GM19324 (cell line): ENCODE results near the gene MTX1.
"Not testable (repeated sequence)": the region's sequence is repeated elsewhere in the genome, so short reads cannot be mapped to it uniquely, and the experiment has no call there.

Experiments used
- ATAC-seq: cut with Tn5 transposase; IDR thresholded peaks from one replicate; pipeline ENCODE4 v1.9.1; 2021; ENCODE audit warnings: mild to moderate bottlenecking, moderate library complexity; ENCODE audit not compliant: unreplicated experiment, low FRiP score

The MTX1 gene

GRCh38 chr1:155231302-155231701 lies 22.8 kb downstream of the MTX1 start:
- not testable (repeated sequence) for ATAC-seq

GRCh38 chr1:155232001-155232978 lies 23.8 kb downstream of the MTX1 start:
- not testable (repeated sequence) for ATAC-seq

- ATAC-seq: not testable (repeated sequence)
These were observed 25.0 kb downstream of the MTX1 start for GRCh38 chr1:155233502-155233901.

GRCh38 chr1:155235375-155235774 lies 26.9 kb downstream of the MTX1 start:
- ATAC-seq: not testable (repeated sequence)

GRCh38 chr1:155236451-155236850 lies 28.0 kb downstream of the MTX1 start:
- no peak for ATAC-seq

- no peak for ATAC-seq
These were observed 32.7 kb downstream of the MTX1 start for GRCh38 chr1:155241069-155241679.

GRCh38 chr1:155241841-155242264 lies 33.4 kb downstream of the MTX1 start:
- no peak for ATAC-seq

- no peak for ATAC-seq
These were observed 34.4 kb downstream of the MTX1 start for GRCh38 chr1:155242805-155243358.

GRCh38 chr1:155244368-155245162 lies 36.1 kb downstream of the MTX1 start:
- peak; percentile 91 for ATAC-seq

GRCh38 chr1:155245163-155245524 lies 36.6 kb downstream of the MTX1 start:
- no peak for ATAC-seq

GRCh38 chr1:155246796-155247195 lies 38.3 kb downstream of the MTX1 start:
- not testable (repeated sequence) for ATAC-seq

GRCh38 chr1:155247667-155248553 lies 39.4 kb downstream of the MTX1 start:
- ATAC-seq: no peak

- no peak for ATAC-seq
These were observed 41.7 kb downstream of the MTX1 start for GRCh38 chr1:155250246-155250632.

GRCh38 chr1:155250633-155251449 lies 42.3 kb downstream of the MTX1 start:
- peak; percentile 67 for ATAC-seq

- no peak for ATAC-seq
These were observed 43.1 kb downstream of the MTX1 start for GRCh38 chr1:155251566-155251965.

- ATAC-seq: no peak
These were observed 44.7 kb downstream of the MTX1 start for GRCh38 chr1:155253208-155253607.

- no peak for ATAC-seq
These were observed 45.3 kb downstream of the MTX1 start for GRCh38 chr1:155253797-155254196.

- no peak for ATAC-seq
These were observed 45.8 kb downstream of the MTX1 start for GRCh38 chr1:155254228-155254713.
